Transverse colon (tissue), 4 donors: Measurements from ENCODE around the gene RAB3GAP2. TPM values are rescaled to one million over a fixed set of nuclear protein-coding genes. Genes with fewer than 3 reads are reported as not detected.

Experiments used
- DNase-seq: peaks from one replicate; pipeline ENCODE4 v3.0.0-alpha.2; 2019
- H3K27ac ChIP-seq, 4 donors: fragments of 200-600 bp; sonication (generic); 2 replicates each; pipeline ENCODE4 v1.5.1; 2016 to 2018; ENCODE audit warnings: inconsistent platforms in 4 of 4
- H3K27me3 ChIP-seq: fragments of 200-600 bp; sonication (generic); 2 replicates; pipeline ENCODE4 v1.5.1; 2017; ENCODE audit warnings: inconsistent platforms
- H3K36me3 ChIP-seq, 4 donors: fragments of 200-600 bp; sonication (generic); 2 replicates each; pipeline ENCODE4 v1.5.1; 2017 to 2019; ENCODE audit warnings: inconsistent platforms in 4 of 4
- H3K4me1 ChIP-seq, 4 donors: fragments of 200-600 bp; sonication (generic); 2 replicates each; pipeline ENCODE4 v1.5.1; 2017 to 2020; ENCODE audit warnings: inconsistent platforms in 4 of 4
- H3K4me3 ChIP-seq, 4 donors: fragments of 200-600 bp; sonication (generic); 1 replicate in 1 of 4; 2 replicates in 3 of 4; pipeline versions ENCODE4 v1.5.1 to v1.6.1; 2017 to 2019; ENCODE audit warnings: inconsistent platforms in 4 of 4
- H3K9me3 ChIP-seq, 2 donors: fragments of 200-600 bp; sonication (generic); 2 replicates each; pipeline ENCODE4 v1.5.1; 2017 to 2019; ENCODE audit warnings: inconsistent platforms in 2 of 2
- CTCF ChIP-seq, 5 experiments: fragments of 200-600 bp in 3 of 5; fragments of 450-650 bp in 2 of 5; sonication (generic) in 3 of 5; IDR thresholded peaks; 1 replicate in 2 of 5; 2 replicates in 3 of 5; pipeline ENCODE4 v1.5.1; 2016 to 2017; ENCODE audit warnings: antibody characterized with exemption in 5 of 5, inconsistent platforms in 3 of 5, mild to moderate bottlenecking in 2 of 5, moderate library complexity in 1 of 5
- EP300 ChIP-seq: sonication (generic); formaldehyde crosslinking; IDR thresholded peaks from one replicate; pipeline ENCODE4 v1.6.1; 2017; ENCODE audit warnings: antibody characterized with exemption, low read depth
- POLR2A ChIP-seq: fragments of 450-650 bp; IDR thresholded peaks from one replicate; pipeline ENCODE4 v1.6.1; 2016; ENCODE audit warnings: antibody characterized with exemption, mild to moderate bottlenecking, moderate library complexity
- POLR2AphosphoS5 ChIP-seq, 3 donors: sonication (generic); formaldehyde crosslinking; IDR thresholded peaks; one replicate each; pipeline ENCODE4 v1.6.1; 2016; ENCODE audit warnings: antibody characterized with exemption in 3 of 3
- WGBS, 2 donors: methylation state at CpG; one replicate each; pipeline ENCODE4 v1.1.5; 2018; ENCODE audit warnings: low coverage in 1 of 2; 5-methylcytosine and 5-hydroxymethylcytosine counted together
- in situ Hi-C, 4 donors: fragments of 200-750 bp; cut with MboI; loops; one replicate each; pipeline versions ENCODE4 v1.15.0 to v1.15.1; 2017; ENCODE audit warnings: low sequenced_read_pairs in 3 of 4, low pct_ligation_motif_present in 1 of 4, low pct_unique_long_range_greater_than_20kb in 1 of 4
- intact Hi-C: fragments of 100-400 bp; cut with DNase I; formaldehyde crosslinking; loops from one replicate; pipeline ENCODE4 v1.15.1; 2023; ENCODE audit warnings: low total_unique reads
- total RNA-seq, 4 donors: library from RNA; depleted of rRNA; stranded (reverse); fragments of >200 nt; gene quantifications; one replicate each; pipeline ENCODE4 v1.1.0, GENCODE V29; 2016

The RAB3GAP2 gene, protein sequence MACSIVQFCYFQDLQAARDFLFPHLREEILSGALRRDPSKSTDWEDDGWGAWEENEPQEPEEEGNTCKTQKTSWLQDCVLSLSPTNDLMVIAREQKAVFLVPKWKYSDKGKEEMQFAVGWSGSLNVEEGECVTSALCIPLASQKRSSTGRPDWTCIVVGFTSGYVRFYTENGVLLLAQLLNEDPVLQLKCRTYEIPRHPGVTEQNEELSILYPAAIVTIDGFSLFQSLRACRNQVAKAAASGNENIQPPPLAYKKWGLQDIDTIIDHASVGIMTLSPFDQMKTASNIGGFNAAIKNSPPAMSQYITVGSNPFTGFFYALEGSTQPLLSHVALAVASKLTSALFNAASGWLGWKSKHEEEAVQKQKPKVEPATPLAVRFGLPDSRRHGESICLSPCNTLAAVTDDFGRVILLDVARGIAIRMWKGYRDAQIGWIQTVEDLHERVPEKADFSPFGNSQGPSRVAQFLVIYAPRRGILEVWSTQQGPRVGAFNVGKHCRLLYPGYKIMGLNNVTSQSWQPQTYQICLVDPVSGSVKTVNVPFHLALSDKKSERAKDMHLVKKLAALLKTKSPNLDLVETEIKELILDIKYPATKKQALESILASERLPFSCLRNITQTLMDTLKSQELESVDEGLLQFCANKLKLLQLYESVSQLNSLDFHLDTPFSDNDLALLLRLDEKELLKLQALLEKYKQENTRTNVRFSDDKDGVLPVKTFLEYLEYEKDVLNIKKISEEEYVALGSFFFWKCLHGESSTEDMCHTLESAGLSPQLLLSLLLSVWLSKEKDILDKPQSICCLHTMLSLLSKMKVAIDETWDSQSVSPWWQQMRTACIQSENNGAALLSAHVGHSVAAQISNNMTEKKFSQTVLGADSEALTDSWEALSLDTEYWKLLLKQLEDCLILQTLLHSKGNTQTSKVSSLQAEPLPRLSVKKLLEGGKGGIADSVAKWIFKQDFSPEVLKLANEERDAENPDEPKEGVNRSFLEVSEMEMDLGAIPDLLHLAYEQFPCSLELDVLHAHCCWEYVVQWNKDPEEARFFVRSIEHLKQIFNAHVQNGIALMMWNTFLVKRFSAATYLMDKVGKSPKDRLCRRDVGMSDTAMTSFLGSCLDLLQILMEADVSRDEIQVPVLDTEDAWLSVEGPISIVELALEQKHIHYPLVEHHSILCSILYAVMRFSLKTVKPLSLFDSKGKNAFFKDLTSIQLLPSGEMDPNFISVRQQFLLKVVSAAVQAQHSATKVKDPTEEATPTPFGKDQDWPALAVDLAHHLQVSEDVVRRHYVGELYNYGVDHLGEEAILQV (N-terminal part only)
- total RNA-seq = 10 to 100 TPM; 17.6 to 28.1 (median 23.9) TPM

DNA sequence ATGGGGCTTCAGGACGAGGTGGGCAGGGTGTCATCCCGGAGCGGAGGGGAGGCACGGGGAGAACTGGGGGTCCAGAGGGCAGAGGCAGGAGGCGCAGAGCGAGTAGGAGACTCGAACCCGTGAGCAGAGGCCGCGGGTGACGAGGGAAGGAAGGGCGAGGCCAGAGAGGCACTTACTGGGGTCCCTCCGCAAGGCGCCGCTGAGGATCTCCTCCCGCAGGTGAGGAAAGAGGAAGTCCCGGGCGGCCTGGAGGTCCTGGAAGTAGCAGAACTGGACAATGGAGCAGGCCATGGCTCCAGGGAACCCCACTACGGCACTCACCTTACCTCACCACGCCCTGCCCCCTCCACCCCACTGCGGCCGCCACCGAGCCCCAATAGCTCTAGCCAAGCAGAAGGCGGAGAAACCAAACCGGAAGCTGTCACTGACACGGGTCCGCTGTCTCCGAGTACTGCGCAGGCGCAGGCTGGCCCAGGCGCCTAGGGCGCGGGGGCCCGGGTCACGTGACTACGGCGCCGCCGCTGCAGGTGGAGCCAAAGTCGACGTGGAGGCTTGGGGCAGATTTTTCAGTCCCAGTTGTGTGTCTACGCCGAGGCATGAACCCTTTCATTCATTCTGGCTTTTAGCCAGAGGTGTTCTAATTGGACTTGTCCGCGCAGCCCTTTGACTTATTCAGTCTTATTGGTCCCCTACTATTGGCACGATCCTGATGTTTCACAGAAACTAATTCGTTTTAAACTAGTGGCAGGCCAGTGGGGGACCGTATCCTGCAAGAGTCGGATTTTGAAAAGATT, at the start of gene RAB3GAP2:
TSS of gene RAB3GAP2 (minus strand) at position 407 of the 794 bp plus-strand sequence. CDS start at position 291, 116 bp downstream.
- intact Hi-C loops = no loop called here
- in situ Hi-C loops = no loop called here
- WGBS, 2 donors = 0 to 1% methylated on average over 10 to 49 of the region's 49 CpGs

DNA sequence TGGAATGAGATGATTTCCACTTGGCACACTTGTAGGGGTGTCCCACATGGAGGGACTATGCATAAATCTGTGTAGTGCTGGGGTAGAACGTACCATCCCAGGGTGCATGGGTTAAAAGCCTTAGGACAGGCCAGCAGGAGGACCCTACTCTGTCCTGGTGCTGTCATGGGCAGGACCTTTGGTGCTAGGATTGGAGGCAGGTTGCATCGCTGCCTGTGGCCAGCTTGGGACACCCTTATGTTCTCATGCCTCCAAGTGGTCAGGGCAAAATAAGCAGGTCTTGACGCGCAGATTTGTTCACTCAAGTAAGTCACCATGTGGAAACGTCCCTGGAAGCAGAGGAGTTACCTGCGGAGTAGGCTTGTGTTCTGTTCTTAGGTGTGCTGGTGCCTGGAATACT, 49.5 kb upstream of the RAB3GAP2 start:
- in situ Hi-C loops = no loop called here
- intact Hi-C loops = no loop called here
- no peaks in the 10 kb centered on the region for H3K9me3 ChIP-seq
- TF ChIP-seq POLR2A (no peak), EP300 (no peak), POLR2AphosphoS5 (IDR thresholded peaks at IDR 0.05) (no peak), CTCF (IDR thresholded peaks at IDR 0.05) (no peak)
- 83 to 88% methylated on average over 1 to 6 of the region's 6 CpGs for WGBS, 2 donors
- no peak overlapping the region for H3K27ac ChIP-seq
- DNase-seq = no peak
- no peaks in the 10 kb centered on the region for H3K36me3 ChIP-seq
- no peak overlapping the region for H3K4me3 ChIP-seq
- H3K27me3 ChIP-seq = no peaks in the 10 kb centered on the region
- H3K4me1 ChIP-seq = no peaks in the 10 kb centered on the region

More for the DNA sequence above, at the start of gene RAB3GAP2:
- peak; percentile 79 to 82 (median 82) for TF ChIP-seq POLR2AphosphoS5 (IDR thresholded peaks at IDR 0.05)
- TF ChIP-seq EP300 = no peak
- peak; percentile 74 for TF ChIP-seq POLR2A
- TF ChIP-seq CTCF (IDR thresholded peaks at IDR 0.05) = no peak
- Histone ChIP-seq H3K27me3 (peaks cover under 1% of the 10 kb centered on the region), H3K27ac (peak within 1 kb of the TSS; percentile 87 to 92 (median 89)), H3K4me3 (peak within 1 kb of the TSS; percentile 55 to 93 (median 66)), H3K36me3 (no peaks in the 10 kb centered on the region), H3K4me1 (peaks cover 14 to 30% (median 15%) of the 10 kb centered on the region in 4 donors), H3K9me3 (no peaks in the 10 kb centered on the region)
- DNase-seq = peak; percentile 97

DNA sequence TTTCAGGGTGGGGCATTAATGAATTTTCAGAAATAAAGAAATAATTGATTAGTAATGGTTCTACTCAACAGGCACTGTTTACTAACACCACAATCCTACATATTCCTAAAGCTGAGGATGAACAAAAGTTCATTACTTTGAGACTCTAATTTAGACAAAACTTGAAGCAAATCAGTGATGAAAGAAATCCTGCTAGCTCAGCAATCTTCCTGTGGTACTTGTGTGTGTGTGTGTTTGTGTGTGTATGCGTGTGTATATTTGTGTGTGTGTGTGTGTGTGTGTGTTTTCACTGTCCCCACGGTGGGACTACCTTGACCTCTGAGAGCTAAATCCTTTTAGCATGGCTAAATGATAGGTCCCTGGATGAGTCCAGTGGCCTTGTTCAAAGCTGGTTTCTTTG, 48.5 kb upstream of the RAB3GAP2 start:
- TF ChIP-seq POLR2AphosphoS5 (IDR thresholded peaks at IDR 0.05) (no peak), EP300 (no peak), POLR2A (no peak), CTCF (IDR thresholded peaks at IDR 0.05) (no peak)
- Histone ChIP-seq H3K27ac (no peak overlapping the region), H3K4me3 (no peak overlapping the region), H3K9me3 (no peaks in the 10 kb centered on the region), H3K4me1 (no peaks in the 10 kb centered on the region), H3K27me3 (no peaks in the 10 kb centered on the region), H3K36me3 (no peaks in the 10 kb centered on the region)
- no peak for DNase-seq
- intact Hi-C loops = no loop called here
- in situ Hi-C loops = no loop called here
- WGBS, 2 donors = 93% methylated on average over 2 of the region's 2 CpGs; no CpG with 5 or more reads in 1 of the 2 donors
